Measurements from ENCODE around the gene CARD8.
A peak's percentile ranks its signal among the peaks of the same experiment; 100 is the strongest.

Gene CARD8

DNA sequence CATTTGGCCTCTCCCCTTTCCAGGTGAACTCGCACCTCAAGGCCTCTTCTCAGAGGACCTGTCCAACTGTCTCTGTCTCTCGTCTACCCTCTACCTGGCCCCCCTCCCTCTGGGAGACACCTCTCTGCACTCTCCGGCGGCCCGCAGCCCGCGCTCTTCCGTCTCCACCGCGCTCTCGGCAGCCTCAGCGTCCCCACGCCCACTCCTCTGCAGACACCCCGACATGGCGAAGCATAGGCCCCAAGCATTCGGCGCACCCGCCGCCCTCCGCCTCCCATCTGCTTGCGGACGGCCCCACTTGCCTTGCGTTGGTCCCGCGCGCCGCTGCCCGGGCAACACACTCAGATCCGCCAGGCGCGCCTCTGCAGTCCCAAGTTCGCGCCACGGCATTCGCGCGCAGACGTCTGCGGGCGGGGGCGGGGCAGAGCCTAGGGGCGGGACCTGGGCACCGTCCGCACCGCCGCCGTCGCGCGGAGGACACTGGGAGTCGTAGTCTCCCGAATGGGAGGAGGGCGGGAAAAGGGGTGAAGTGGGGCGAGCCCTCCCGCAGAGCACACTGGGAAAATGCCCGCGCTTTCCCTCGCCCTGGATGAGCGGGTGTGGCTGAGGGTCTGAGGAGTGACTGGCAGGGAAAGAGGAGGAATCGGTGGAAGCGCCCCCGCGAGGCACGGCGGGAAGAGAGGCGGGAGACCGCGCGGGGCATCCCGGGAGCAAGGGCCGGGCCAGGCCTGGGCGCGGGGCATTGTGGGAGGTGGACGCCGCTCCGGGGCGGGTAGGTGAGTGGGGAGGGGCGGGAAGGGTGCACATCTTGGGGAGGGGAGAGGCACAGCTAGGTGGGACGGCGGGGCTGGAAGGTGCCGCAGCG lies 85.5 kb downstream of the CARD8 start, which contains the start of the genes LIG1 and ZSWIM9:
LIG1 (minus strand) TSS at position 406 of the 865 bp plus-strand sequence. CDS start 4,778 bp downstream, outside the sequence.
ZSWIM9 (plus strand) TSS at position 742 of the 865 bp plus-strand sequence. CDS start 1,123 bp downstream, outside the sequence.
- peak; percentile 94 to 97 for DNase-seq

DNA sequence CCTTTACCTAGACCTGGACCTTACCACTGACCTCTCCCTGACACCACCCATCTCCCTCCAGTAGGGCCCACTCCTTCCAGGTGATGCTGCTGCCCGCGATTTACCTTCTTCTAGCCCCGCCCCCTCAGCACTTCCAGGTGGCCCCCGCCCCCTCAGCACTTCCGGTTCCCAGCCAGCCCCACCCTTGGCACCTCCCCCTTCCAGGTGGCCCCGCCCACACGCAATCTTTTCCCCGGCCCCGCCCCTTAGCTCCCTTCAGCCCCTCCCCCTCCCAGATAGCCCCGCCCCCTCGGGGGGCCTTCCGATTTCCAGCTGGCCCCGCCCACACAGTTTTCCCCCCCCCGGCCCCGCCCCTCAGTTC lies 86.2 kb downstream of the CARD8 start:
- peak; percentile 76 to 83 for DNase-seq

DNA sequence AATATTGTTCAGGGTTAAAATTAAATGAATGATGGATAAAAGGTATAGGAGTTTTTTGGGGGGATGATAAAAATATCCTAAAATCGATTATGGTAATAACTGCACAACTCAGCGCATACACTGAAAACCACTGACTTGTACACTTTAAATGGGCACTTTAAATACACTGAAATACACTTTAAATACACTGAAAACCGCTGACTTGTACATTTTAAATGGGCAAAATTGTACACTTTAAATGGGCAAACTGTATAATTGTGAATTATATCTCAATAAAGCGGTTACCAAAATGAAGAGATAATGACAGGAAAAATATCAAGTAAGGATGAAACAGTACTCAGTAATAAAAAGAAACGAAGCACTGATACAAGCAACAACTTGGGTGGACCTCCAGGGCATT lies 87.0 kb downstream of the CARD8 start:
- no peak for DNase-seq

GRCh38 chr19:48158210-48158790 lies 97.4 kb downstream of the CARD8 start:
- DNase-seq, result no peak
